SIG-M5 (cell line): Measurements from ENCODE around the gene ZNF660.

Experiments used
- DNase-seq: peaks from one replicate; lab custom pipeline; 2025; lab: John Stamatoyannopoulos, UW

The ZNF660 gene

GRCh38 chr3:44632193-44632592, 47.4 kb downstream of the ZNF660 start:
- DNase-seq: no peak

GRCh38 chr3:44642337-44642736, 57.6 kb downstream of the ZNF660 start:
- no peak for DNase-seq

DNA sequence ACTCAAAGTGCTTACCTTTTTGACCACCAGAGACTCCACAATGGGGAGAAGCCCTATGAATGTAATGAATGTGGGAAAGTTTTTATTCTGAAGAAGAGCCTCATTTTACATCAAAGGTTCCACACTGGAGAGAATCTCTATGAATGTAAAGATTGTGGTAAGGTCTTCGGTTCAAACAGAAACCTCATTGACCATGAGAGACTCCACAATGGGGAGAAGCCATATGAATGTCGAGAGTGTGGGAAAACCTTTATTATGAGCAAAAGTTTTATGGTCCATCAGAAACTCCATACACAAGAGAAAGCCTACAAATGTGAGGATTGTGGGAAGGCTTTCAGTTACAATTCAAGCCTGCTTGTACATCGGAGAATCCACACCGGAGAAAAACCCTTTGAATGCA, 58.3 kb downstream of the ZNF660 start:
- no peak for DNase-seq

GRCh38 chr3:44647771-44648170, 63.0 kb downstream of the ZNF660 start:
- no peak for DNase-seq

- DNase-seq: no peak
Measured at GRCh38 chr3:44648564-44649229, 63.9 kb downstream of the ZNF660 start, which contains the start of gene ZNF35. TSS of gene ZNF35 (plus strand) at chr3:44648732. CDS start at chr3:44651068, 2,336 bp downstream.
